ENCODE results near the gene MLLT3.

The MLLT3 gene

DNA sequence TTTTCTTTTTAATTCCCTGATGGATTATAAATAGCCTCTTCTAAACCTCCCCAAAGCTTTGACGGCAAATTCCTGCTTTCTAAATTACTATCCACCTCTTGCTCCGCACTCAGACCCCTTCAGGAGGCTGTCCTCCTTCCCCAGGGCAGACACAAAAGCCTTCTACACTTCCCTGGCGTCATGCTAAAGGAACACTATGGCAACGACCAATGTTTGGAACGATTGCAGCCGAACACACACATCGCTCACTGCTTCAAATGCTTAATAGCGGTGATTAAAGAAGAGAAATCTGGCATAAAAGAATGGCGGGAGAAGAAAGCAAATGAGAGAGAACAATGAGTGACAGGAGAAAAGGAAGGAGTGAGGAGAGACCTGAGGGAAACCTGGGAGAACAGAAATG lies 297.3 kb downstream of the MLLT3 start:
- no peak for DNase-seq

DNA sequence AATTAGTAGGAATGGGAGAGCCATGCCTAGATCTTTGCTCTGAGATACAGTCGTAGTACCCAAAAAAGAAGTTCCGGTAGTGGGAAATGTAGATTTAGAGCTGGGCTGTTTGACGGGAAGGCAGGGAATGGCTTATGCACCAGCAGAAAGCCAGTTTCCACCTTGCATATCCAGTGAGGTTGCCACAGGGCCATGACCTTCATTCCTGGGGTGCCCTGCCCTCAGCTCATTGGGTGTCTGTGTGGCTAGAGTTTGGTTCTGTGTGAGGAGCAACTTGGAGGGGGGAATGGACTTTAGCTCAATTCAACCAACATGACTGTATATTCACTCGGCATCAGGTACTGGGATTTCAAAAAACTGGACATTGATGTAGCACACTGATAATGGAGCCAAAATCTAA lies 300.1 kb downstream of the MLLT3 start:
- DNase-seq: no peak

GRCh38 chr9:20321423-20322082 lies 300.7 kb downstream of the MLLT3 start:
- no peak for DNase-seq

DNA sequence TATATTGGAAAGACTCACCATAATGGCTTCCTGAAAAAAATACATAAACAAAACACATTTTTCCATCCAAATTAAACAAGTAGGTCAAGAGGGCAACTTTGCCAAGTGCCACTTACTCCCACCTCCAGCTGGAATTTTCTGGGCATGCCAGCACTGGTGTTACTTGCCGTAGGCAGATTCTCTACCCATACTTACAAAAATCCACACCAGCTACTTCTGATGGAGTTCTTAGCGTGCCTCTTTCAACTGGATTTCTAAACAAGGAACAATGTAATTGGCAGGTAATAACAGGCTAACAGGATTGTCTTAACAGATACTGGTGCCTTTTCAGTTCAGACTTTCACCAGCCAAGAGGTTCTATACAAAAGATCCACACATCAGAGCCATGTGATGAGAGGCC lies 301.4 kb downstream of the MLLT3 start:
- no peak for DNase-seq

GRCh38 chr9:20319641-20320337 lies 302.5 kb downstream of the MLLT3 start:
- peak; percentile 31 for DNase-seq

DNA sequence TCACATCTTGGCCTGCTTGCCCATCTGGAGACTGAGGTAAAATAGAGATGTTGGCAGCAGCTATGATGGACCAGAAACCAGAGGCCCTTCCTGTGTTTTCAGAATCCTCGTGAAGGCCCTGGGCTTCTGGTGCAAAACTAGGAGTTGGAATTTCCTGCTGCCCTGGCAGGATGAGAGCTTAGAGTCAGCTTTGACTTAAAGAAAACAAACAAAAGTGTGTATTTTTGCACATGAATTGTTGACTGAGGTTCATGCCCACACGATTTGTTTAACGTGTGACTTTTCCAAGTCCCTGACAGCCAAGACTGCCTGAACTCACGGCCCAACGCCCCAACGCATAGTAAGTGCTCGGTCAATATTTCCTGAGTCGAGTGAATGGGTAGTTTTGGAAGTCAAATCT lies 303.1 kb downstream of the MLLT3 start:
- DNase-seq: no peak

DNA sequence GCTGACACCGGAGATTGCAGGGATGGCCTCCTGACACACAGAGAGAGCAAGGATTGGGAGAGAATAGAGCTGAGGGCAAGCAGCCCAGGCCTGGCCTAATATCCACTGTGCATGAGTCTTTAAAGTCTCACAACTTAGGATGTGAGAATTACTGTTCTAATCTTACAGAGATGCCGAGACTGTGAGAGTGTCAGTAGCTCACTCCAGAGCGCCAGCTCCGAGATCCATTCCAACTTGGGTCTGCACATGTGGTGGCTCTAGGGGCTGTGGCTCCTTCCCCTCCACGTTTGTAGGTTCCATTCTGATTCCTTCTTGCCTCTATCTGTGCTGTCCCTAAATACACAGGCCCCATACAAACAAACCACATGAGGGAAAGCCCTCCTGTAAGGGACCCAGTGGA lies 304.6 kb downstream of the MLLT3 start:
- DNase-seq: no peak

- no peak for DNase-seq
Observed at GRCh38 chr9:20316372-20316771, 305.9 kb downstream of the MLLT3 start.

DNA sequence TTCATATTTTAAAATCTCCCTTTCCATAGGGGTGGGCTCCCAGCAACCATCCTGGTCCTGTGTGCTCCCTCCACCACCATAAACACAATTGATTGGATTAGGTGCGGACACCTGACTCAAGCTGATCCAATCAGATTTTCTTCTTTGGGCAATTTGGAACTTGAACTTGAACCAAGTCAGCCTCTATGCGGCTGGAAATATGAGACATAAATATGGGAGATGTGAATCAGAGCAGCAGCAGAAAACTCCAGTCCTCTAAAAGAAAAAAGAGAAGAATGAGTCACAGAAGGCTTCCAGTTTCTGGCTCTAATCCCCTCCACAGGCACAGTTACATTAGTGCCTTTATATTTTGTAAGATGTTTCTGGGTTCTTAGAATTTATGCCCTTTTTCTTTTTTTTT lies 306.6 kb downstream of the MLLT3 start:
- peak; percentile 67 for DNase-seq

- DNase-seq: no peak
Observed at GRCh38 chr9:20314981-20315380, 307.3 kb downstream of the MLLT3 start.

DNA sequence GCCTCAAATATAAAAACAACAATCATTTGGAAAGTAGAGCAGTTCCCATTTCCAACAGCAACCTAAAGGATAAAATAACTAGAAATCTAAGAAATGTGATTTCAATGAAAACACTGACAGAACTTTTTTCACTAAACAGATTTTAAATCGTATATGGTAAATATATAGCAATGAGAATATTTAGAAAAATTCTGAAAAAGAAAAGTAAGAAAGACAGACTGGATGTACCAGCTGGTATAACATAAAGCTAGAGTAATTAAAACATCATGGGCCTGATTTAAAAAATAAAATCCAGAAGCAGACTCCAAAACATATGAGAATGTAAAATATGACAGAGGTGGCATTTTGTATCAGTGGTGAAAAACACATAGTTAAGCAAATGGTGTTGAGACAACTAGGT lies 308.9 kb downstream of the MLLT3 start:
- no peak for DNase-seq

DNA sequence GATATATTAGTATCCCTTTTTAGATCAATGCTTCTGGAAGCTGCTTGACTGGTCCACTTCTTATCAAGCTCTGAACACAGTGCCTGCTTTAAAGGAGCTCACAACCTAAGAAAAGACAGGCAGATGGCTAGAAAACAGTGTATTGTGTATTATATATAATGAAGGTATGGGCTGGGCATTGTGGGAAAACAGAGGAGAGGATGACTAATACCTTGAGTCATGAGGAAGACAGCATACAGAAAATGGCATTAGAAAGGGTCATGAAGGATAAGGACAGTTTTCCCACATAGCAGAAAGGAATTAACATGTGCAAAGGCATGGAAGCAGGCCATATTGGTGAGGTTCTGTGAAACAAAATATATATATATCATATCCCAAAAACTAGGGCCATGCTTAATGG lies 309.6 kb downstream of the MLLT3 start:
- peak; percentile 51 for DNase-seq

DNA sequence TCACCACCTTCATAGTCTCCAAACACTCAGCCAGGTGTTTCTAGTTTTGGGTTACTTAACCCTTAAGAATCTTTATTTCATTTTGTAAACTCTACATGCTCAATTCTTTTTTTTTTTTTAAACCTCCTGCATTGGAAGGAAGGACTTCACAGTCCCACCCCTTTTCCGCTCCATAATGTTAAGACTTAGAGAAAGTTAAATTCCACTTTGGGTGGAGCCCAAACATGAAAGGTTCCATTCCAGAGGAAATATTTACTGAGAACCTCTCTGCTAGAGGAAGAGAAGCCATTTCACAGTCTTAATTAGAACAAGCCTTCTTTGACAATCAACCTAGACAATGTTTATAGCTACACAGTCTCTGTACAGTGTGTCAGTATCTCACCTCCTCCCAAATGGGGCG lies 312.3 kb downstream of the MLLT3 start:
- DNase-seq: no peak

DNA sequence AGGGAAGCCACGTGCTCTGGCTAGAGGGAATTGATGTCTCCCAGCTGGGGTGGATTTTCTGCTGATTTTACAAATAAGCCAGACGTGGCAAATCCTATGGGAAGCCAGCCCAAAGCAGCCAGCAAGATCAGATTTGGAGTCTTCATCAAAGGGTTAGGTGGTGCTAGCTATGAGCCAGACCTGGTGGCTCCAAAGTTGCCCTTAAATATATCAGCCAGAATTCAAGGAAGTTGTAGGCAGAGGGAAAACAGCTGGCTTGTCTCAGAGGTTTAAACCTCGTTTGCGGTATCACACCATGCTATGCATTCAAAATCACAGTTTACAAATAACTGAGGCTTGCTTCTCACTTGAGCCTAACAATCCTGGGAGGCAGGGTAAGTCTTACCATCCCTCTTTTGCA lies 313.2 kb downstream of the MLLT3 start:
- DNase-seq: no peak

GRCh38 chr9:20307621-20308020 lies 314.7 kb downstream of the MLLT3 start:
- no peak for DNase-seq

- no peak for DNase-seq
Observed at GRCh38 chr9:20305452-20305851, 316.8 kb downstream of the MLLT3 start.

- no peak for DNase-seq
Observed at GRCh38 chr9:20303996-20304395, 318.3 kb downstream of the MLLT3 start.

GRCh38 chr9:20303066-20303465 lies 319.2 kb downstream of the MLLT3 start:
- DNase-seq: no peak

- DNase-seq: no peak
Observed at GRCh38 chr9:20302197-20302596, 320.1 kb downstream of the MLLT3 start.

DNA sequence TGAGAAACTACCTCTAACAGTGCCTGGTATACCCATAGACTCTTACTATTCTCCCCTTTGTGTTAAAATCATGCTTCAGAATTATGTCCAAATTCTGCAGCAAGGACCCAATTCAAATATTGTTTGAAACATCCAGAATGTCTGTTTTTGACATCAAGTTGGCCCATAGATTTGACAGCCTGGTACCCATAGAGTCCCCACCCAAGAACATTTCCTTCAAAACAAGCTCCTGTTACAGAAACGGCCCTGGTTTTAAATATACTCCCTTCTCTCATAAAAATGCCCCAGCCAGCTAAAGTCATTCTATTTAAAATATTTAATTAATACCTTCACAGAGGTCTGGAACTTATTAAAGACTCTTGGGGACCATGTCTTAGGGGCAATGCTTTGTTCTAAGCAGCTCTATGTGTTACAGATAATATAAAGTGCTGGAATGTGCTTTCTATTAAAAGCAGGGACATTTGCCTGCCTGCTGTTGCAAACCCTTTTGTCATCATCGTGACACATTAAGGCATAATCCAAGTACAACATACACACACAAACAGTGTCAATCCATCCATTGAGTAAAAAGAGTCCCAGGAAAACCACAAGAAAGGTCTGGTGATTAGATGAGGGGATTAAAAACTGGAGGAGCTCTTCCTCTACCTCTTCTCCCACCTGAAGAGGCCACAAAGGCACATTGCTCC lies 321.7 kb downstream of the MLLT3 start:
- no peak for DNase-seq

DNA sequence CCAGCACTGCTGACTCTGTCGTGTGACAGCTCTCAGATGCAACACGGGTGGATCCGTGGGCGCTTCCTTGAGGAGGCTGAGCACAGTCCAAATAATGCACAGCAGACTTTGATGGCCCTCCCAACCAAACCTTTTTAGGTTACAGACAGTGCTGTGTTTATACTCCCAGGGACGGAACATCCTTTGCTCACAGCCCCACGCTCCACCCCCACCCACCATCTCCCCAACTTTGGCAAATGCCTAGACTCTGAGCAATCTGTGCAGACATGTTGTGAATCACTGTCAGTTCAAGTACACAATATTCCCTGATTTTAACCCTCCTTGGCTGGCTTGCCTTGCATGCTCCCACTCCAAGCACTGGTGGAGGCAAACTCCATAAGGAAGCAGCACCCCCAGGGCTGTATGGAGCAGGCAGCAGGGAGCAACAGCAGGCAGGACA lies 324.6 kb downstream of the MLLT3 start:
- DNase-seq: peak; percentile 69

DNA sequence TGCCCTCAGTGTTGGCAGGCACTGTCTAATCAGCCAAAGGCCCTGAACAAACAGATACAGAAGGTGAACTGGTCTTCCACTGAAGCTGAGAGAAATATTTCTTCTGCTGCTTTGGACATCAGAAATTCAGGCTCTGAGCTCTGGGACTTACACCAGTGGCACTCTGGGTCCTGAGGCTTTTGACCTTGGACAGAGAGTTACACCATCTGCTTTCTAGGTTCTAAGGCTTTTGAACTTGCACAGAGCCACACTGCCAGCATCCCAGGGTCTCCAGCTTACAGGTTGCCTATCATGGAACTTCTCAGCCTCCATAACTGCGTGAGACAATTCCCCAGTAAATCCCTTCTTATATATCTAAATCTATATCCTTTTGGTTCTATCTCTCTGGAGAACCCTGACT lies 326.7 kb downstream of the MLLT3 start:
- no peak for DNase-seq

DNA sequence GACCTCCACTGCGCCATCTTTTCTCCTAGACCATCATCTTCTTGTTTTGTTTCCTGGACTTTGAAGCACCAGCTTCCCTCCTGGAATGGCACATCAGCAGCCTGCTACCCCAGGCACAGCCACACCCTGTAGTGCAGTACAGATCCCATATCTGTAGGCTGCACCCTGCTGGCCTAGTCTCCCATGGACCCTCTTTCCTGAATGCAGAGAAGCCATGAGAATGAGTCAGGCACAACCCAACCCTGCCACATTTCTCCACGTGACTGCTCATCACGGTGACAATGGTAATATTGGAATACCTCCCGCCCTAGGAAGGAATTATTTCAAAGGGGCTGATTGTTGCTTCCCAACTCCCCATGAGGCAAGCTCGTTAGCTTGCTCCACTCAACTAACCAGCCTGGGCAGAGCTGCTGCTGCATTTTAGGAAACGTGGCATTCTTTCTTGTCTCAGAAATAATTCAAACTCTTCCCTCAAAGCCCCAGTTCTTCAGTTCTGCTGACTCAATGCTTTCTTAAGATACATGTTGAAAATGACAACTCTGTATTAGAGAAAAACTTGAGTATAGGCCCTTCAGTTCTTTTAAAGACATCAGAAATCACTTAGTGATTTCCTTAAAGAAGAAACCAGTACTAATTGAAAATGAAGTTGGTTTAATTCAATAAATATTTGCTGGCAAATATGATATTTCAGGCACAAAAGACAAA lies 328.1 kb downstream of the MLLT3 start:
- no peak for DNase-seq

DNA sequence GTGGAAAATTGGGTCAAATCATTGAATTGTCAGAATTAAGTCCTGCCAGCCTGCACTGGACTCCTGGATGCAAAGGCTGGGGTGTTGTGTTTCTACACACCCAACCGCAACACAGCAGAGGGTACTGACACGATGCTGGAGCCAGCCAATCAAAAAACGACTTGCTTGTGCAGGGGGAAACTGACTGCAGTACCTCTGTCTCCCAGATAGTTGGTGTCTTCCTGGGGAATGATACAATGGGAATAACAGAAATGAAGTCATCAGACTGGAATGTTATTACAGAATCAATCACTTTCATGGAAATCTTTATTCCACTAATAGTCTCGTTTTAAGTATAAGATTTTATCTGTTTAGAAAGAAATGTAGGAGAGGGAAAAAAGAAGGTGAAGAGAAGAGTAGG lies 330.3 kb downstream of the MLLT3 start:
- peak; percentile 43 for DNase-seq

Measured in EL (cell line).